GM19351 (cell line): ENCODE results near the gene MUC3A.
"Not testable (repeated sequence)": the region's sequence is repeated elsewhere in the genome, so short reads cannot be mapped to it uniquely, and the experiment has no call there.

Source experiments
- ATAC-seq: cut with Tn5 transposase; IDR thresholded peaks from one replicate; pipeline ENCODE4 v1.9.1; 2021; ENCODE audit warnings: mild to moderate bottlenecking, moderate library complexity; ENCODE audit not compliant: unreplicated experiment

The MUC3A gene, protein sequence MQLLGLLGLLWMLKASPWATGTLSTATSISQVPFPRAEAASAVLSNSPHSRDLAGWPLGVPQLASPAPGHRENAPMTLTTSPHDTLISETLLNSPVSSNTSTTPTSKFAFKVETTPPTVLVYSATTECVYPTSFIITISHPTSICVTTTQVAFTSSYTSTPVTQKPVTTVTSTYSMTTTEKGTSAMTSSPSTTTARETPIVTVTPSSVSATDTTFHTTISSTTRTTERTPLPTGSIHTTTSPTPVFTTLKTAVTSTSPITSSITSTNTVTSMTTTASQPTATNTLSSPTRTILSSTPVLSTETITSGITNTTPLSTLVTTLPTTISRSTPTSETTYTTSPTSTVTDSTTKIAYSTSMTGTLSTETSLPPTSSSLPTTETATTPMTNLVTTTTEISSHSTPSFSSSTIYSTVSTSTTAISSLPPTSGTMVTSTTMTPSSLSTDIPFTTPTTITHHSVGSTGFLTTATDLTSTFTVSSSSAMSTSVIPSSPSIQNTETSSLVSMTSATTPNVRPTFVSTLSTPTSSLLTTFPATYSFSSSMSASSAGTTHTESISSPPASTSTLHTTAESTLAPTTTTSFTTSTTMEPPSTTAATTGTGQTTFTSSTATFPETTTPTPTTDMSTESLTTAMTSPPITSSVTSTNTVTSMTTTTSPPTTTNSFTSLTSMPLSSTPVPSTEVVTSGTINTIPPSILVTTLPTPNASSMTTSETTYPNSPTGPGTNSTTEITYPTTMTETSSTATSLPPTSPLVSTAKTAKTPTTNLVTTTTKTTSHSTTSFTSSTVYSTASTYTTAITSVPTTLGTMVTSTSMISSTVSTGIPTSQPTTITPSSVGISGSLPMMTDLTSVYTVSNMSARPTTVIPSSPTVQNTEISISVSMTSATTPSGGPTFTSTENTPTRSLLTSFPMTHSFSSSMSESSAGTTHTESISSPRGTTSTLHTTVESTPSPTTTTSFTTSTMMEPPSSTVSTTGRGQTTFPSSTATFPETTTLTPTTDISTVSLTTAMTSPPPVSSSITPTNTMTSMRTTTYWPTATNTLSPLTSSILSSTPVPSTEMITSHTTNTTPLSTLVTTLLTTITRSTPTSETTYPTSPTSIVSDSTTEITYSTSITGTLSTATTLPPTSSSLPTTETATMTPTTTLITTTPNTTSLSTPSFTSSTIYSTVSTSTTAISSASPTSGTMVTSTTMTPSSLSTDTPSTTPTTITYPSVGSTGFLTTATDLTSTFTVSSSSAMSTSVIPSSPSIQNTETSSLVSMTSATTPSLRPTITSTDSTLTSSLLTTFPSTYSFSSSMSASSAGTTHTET (N-terminal part only)

GRCh38 chr7:100949227-100949932 is at the start of gene MUC3A:
Gene MUC3A (plus strand): TSS chr7:100949534. CDS start chr7:100949625, 91 bp downstream.
- ATAC-seq, result no peak

DNA sequence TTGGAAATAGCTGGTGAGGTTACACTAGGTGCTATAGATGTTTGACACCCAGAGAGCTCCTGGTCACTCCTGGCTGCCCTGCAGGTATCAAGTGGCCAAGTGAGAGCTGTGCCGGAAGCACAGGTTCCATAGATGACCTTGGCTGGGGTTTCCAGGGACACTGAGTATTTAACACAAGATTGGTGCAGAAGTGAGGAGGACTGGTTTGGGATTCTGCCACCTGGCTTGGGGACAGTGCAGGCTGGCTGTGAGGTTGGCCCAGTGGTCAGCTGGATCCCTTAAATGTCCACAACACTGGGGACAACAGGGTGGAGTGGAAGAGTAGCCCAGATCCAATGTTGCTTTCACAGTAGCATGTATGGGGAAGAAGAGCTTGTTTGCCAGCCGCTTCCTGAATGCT is 48.4 kb upstream of the MUC3A start:
- no peak for ATAC-seq

- ATAC-seq, result no peak
Observed at GRCh38 chr7:100901921-100902332, 47.4 kb upstream of the MUC3A start.

GRCh38 chr7:100902638-100903037 is 46.7 kb upstream of the MUC3A start:
- no peak for ATAC-seq

- no peak for ATAC-seq
Observed at GRCh38 chr7:100908512-100908911, 40.8 kb upstream of the MUC3A start.

DNA sequence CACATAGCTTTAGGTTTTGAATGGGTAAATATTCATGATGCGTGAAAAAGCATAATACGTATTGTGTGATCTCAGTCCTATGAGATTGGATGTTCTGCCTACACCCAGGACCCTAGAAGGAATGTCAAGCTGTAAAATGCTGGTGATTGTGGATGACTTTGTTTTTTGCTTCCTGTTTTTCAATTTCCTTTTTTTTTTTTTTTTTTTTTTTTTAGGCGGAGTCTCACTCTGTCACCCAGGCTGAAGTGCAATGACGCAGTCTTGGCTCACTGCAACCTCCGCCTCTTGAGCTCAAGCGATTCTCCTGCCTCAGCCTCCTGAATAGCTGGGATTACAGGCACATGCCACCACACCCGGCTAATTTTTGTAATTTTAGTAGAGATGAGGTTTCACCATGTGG is 38.9 kb upstream of the MUC3A start:
- ATAC-seq, result not testable (repeated sequence)

DNA sequence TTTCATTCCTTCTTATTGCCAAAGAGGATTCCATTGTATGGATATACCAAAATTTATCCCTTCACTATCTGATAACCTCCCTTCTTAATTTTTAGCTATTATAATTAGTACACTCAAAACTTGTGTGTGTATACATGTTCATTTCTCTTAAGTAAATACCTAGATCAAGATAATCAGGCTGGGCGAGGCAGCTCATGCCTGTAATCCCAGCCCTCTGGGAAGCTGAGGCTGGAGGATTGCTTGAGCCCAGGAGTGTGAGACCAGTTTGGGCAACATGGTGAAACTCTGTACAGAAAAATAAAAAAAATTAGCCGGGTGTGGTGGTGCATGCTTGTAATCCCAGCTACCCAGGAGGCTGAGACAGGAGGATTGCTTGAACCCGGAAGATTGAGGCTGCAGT is 37.9 kb upstream of the MUC3A start:
- ATAC-seq, result no peak

- ATAC-seq, result no peak
Observed at GRCh38 chr7:100914208-100914878, 35.0 kb upstream of the MUC3A start.

- ATAC-seq, result no peak
Observed at GRCh38 chr7:100914879-100915447, 34.4 kb upstream of the MUC3A start.

DNA sequence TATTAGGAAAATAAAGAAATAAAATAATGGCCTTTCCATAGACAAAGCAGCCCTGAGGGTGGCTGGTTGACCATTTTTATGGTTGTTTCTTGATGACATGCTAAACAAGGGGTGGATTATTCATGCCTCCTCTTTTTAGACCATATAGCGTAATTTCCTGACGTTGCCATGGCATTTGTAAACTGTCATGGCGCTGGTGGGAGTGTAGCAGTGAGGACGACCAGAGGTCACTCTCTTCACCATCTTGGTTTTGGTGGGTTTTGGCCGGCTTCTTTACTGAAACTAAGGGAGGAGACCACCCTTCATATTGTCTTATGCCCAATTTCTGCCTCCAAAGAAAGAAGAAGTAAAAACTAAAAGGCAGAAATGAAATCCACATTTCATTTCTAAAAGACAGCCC is 30.0 kb upstream of the MUC3A start:
- not testable (repeated sequence) for ATAC-seq

- not testable (repeated sequence) for ATAC-seq
Observed at GRCh38 chr7:100919779-100920437, 29.4 kb upstream of the MUC3A start.

DNA sequence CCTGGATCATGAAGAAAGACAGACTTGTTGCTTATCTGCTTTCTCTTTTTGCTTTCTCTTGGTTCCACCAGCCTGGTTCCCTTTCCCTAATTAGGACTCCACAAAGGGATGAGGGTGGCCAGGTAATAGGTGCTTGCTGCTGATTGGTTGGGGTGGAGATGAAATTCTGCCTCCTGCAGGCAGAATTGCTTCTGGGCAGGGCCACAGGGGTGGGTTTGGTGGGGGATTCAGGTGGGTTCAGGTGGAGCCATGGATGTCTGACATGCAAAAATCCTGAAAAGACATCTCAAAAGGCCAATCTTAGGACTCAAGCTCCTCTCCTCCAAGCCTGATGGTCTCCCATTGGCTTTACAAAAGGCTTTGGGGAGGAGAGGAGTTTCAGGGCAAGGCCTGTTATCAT is 28.3 kb upstream of the MUC3A start:
- ATAC-seq, result no peak

GRCh38 chr7:100923616-100924015 is 25.7 kb upstream of the MUC3A start:
- ATAC-seq, result not testable (repeated sequence)

DNA sequence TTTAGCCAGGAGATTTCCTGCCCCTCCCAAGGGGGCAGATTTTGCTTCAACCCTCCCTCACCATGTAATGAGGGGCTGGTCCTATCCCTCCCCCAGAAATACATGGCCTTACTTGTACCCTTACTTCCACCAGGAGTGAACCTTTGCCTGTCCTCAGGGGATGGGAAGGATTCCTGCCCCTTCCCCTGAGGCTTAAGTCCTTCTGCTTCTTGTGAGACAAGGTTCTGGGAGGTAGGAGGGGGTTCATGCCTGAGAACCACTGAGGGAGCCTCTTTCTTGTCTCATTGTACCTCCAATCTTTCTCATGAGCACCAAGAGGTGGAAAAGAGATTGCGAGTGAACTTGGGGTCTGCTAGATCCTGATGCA is 19.5 kb upstream of the MUC3A start:
- no peak for ATAC-seq

DNA sequence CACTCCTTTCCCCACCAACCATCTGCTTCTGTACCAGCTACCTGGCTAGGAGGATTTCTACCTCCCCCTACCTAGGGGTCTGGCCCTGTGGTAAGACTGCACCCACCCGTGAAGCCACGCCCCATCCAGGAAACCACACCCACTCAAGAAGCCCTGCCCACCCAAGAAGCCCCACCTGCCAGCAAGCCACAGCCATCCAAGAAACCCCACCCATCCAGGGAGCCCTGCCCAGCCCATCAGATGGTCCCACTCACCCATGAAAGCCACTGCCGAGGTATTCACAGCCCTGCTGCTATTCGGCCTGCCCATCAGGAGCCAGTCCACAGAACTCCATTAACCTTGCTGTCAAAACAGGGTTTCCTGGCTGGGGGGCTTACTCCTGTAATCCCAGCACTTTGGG is 15.6 kb upstream of the MUC3A start:
- ATAC-seq, result no peak

- not testable (repeated sequence) for ATAC-seq
Observed at GRCh38 chr7:100935381-100935780, 14.0 kb upstream of the MUC3A start.

DNA sequence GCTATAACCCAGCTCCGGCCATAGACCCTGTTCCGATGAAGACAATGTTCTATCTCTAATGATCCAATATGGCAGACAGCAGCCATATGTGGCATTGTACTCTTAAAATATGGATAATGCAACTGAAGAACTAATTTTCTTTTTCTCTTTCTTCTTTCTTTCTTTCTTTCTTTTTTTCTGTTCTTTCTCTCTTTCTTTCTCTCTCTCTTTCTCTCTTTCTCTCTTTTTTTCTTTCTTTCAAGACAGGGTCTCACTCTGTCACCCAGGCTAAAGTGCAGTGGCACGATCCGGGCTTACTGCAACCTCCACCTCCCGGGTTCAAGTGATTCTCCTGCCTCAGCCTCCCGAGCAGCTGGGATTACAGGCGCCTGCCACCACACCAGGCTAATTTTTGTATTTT is 13.2 kb upstream of the MUC3A start:
- not testable (repeated sequence) for ATAC-seq

- no peak for ATAC-seq
Observed at GRCh38 chr7:100942045-100942774, 7.1 kb upstream of the MUC3A start.
